Astrocyte (in vitro differentiated cells and primary cell): Measurements from ENCODE around the gene DHX40. TPM values are rescaled to one million over a fixed set of nuclear protein-coding genes. Genes with fewer than 3 reads are reported as not detected.

ENCODE experiments used
- DNase-seq: peaks from one replicate; pipeline ENCODE4 v3.0.0-alpha.2; 2010; ENCODE audit warnings: low read depth
- FAIRE-seq: peaks from 2 replicates; lab custom pipeline; 2011; peaks lifted over from hg19 to GRCh38; lab: Jason Lieb, UNC
- H2AFZ ChIP-seq: 2 replicates; pipeline ENCODE4 v1.6.0; 2012; ENCODE audit warnings: low read depth, low read length, inconsistent platforms
- H3K27ac ChIP-seq: 2 replicates; pipeline ENCODE4 v1.5.1; 2011; ENCODE audit warnings: low read depth, low read length, inconsistent platforms
- H3K27me3 ChIP-seq: 2 replicates; pipeline ENCODE4 v1.6.0; 2011; ENCODE audit warnings: low read length, inconsistent platforms; ENCODE audit not compliant: insufficient read depth
- H3K36me3 ChIP-seq: 2 replicates; pipeline ENCODE4 v1.5.1; 2011; ENCODE audit warnings: low read length, inconsistent platforms; ENCODE audit not compliant: insufficient read depth
- H3K4me1 ChIP-seq: 2 replicates; pipeline ENCODE4 v1.5.1; 2011; ENCODE audit warnings: low read length, inconsistent platforms; ENCODE audit not compliant: insufficient read depth
- H3K4me2 ChIP-seq: 2 replicates; pipeline ENCODE4 v1.6.0; 2012; ENCODE audit warnings: low read length, inconsistent platforms
- H3K4me3 ChIP-seq: 2 replicates; pipeline ENCODE4 v1.5.1; 2011; ENCODE audit warnings: low read depth, mild to moderate bottlenecking, low read length, inconsistent platforms; ENCODE audit not compliant: insufficient read depth
- H3K79me2 ChIP-seq: 2 replicates; pipeline ENCODE4 v1.6.0; 2012; ENCODE audit warnings: mild to moderate bottlenecking, low read length, inconsistent platforms; ENCODE audit not compliant: insufficient read depth
- H3K9ac ChIP-seq: 2 replicates; pipeline ENCODE4 v1.6.0; 2012; ENCODE audit warnings: mild to moderate bottlenecking, low read length, inconsistent platforms
- H3K9me3 ChIP-seq: 2 replicates; pipeline ENCODE4 v1.5.1; 2012; ENCODE audit warnings: low read depth, mild to moderate bottlenecking, low read length, inconsistent platforms; ENCODE audit not compliant: insufficient read depth
- H4K20me1 ChIP-seq: 2 replicates; pipeline ENCODE4 v1.6.0; 2012; ENCODE audit warnings: low read length, inconsistent platforms; ENCODE audit not compliant: insufficient read depth
- H3K27ac Mint-ChIP-seq: one replicate; pipeline ENCODE4 v1.8.0; 2021; ENCODE audit warnings: mild to moderate bottlenecking, mixed read lengths; ENCODE audit not compliant: unreplicated experiment
- H3K27me3 Mint-ChIP-seq: one replicate; pipeline ENCODE4 v1.8.0; 2021; ENCODE audit warnings: low read depth, mixed read lengths; ENCODE audit not compliant: unreplicated experiment
- H3K36me3 Mint-ChIP-seq: one replicate; pipeline ENCODE4 v1.8.0; 2021; ENCODE audit warnings: low read depth, mixed read lengths; ENCODE audit not compliant: unreplicated experiment
- H3K4me1 Mint-ChIP-seq: one replicate; pipeline ENCODE4 v1.8.0; 2021; ENCODE audit warnings: low read depth, mixed read lengths; ENCODE audit not compliant: unreplicated experiment
- H3K4me3 Mint-ChIP-seq: one replicate; pipeline ENCODE4 v1.8.0; 2021; ENCODE audit warnings: mild to moderate bottlenecking, moderate library complexity, mixed read lengths; ENCODE audit not compliant: unreplicated experiment
- H3K9me3 Mint-ChIP-seq: one replicate; pipeline ENCODE4 v1.8.0; 2021; ENCODE audit warnings: mild to moderate bottlenecking, mixed read lengths; ENCODE audit not compliant: unreplicated experiment
- EZH2 ChIP-seq: IDR thresholded peaks from 2 replicates; pipeline ENCODE4 v1.6.1; 2012; ENCODE audit warnings: mild to moderate bottlenecking, low read length, inconsistent platforms; ENCODE audit not compliant: insufficient read depth
- total RNA-seq: library from RNA; stranded (reverse); gene quantifications from 2 replicates; pipeline ENCODE4 v1.2.1, GENCODE V29; 2021
- TF ChIP-seq, protein P1 (sequence below): IDR thresholded peaks from 2 replicates; pipeline ENCODE4 v1.5.1; 2011; ENCODE audit warnings: low read depth, mild to moderate bottlenecking, inconsistent platforms, low read length, moderate library complexity; ENCODE audit not compliant: insufficient read depth

Gene DHX40
- total RNA-seq, 1 donor from 2014 or later = 31.0 TPM

DNA sequence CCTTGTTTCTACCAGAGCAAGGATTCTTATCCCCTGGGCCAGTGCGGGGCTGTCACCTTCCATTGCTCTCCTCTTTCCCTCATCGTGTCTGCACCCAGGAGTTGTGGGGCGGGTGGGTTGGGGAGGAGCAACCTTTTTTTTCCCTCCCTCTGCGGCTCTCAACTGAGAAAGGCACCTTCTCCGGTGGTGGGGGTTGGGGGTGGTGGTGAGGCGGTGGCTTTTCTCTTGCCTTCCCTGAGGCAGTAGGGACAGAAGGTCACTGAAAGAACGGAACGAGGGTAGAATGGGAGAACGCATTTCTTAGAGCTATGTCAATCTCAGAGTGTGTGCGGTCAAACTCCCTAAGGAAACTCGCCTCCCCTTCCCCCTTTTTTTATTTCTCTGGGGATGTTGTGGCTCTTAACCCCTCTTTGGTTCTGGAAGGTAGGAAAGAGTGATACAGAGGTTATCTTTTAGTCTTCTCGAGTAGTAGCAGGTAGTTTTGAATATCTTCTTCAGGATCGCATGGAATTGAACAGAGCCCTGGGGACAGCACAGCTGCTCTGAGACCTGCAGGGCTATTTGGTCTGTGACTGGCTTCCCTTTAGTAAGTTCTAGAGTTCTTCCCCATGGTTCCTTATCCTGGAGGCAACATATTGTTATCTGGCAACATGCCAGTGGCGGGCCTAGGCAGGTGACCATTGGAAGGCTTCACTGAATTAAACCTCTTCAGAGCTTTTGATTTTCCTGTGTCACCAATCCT is 55.3 kb downstream of the DHX40 start:
- FAIRE-seq (no peak), DNase-seq (no peak)
- Mint-ChIP-seq H3K4me1 (peaks cover 30% of the 10 kb centered on the region), H3K27ac (peak overlapping the region; percentile 100), H3K9me3 (no peaks in the 10 kb centered on the region), H3K36me3 (no peaks in the 10 kb centered on the region), H3K4me3 (peak overlapping the region; percentile 97), H3K27me3 (no peaks in the 10 kb centered on the region)
- Histone ChIP-seq H3K4me2 (peak overlapping the region; percentile 90), H3K27me3 (no peaks in the 10 kb centered on the region), H3K9me3 (no peaks in the 10 kb centered on the region), H3K4me1 (peaks cover 25% of the 10 kb centered on the region), H4K20me1 (peaks cover 52% of the 10 kb centered on the region), H3K79me2 (peaks cover 69% of the 10 kb centered on the region), H3K9ac (peak overlapping the region; percentile 99), H3K4me3 (peak overlapping the region; percentile 77), H2AFZ (no peak overlapping the region), H3K27ac (peak overlapping the region; percentile 99), H3K36me3 (no peaks in the 10 kb centered on the region)
- TF ChIP-seq, protein P1, sequence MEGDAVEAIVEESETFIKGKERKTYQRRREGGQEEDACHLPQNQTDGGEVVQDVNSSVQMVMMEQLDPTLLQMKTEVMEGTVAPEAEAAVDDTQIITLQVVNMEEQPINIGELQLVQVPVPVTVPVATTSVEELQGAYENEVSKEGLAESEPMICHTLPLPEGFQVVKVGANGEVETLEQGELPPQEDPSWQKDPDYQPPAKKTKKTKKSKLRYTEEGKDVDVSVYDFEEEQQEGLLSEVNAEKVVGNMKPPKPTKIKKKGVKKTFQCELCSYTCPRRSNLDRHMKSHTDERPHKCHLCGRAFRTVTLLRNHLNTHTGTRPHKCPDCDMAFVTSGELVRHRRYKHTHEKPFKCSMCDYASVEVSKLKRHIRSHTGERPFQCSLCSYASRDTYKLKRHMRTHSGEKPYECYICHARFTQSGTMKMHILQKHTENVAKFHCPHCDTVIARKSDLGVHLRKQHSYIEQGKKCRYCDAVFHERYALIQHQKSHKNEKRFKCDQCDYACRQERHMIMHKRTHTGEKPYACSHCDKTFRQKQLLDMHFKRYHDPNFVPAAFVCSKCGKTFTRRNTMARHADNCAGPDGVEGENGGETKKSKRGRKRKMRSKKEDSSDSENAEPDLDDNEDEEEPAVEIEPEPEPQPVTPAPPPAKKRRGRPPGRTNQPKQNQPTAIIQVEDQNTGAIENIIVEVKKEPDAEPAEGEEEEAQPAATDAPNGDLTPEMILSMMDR = no peak
- TF ChIP-seq EZH2 = no peak

DNA sequence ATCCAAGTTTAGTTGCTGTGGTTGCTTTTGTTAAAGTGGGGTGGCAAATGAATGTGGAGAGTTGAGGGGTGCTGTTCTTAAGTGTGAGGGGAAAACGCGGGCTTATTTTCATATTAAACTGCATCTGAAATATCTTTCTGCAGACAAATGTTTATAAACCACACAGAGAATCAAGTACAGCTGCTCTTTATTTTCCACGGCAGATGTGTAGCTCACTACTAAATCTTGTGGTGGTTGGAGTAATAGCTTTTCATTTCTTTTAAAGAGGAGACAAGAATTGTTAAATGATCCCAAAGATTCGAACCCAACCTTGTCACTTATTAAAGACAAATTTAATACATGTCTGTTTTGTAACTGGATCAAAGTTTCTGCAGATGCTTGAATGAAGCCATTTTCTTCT is 56.4 kb downstream of the DHX40 start:
- FAIRE-seq (no peak), DNase-seq (no peak)
- Histone ChIP-seq H4K20me1 (peaks cover 62% of the 10 kb centered on the region), H3K9ac (peak overlapping the region; percentile 99), H3K4me2 (peak overlapping the region; percentile 90), H3K27me3 (no peaks in the 10 kb centered on the region), H3K79me2 (peaks cover 80% of the 10 kb centered on the region), H2AFZ (no peak overlapping the region), H3K9me3 (no peaks in the 10 kb centered on the region), H3K36me3 (no peaks in the 10 kb centered on the region), H3K4me1 (peaks cover 25% of the 10 kb centered on the region), H3K27ac (no peak overlapping the region), H3K4me3 (peak overlapping the region; percentile 77)
- H3K27me3 Mint-ChIP-seq = no peaks in the 10 kb centered on the region
- H3K36me3 Mint-ChIP-seq = no peaks in the 10 kb centered on the region
- H3K9me3 Mint-ChIP-seq = no peaks in the 10 kb centered on the region
- no peak for TF ChIP-seq EZH2
- TF ChIP-seq, protein P1 = no peak
- peaks cover 35% of the 10 kb centered on the region for H3K4me1 Mint-ChIP-seq
- peak overlapping the region; percentile 75 for H3K27ac Mint-ChIP-seq
- peak overlapping the region; percentile 97 for H3K4me3 Mint-ChIP-seq

DNA sequence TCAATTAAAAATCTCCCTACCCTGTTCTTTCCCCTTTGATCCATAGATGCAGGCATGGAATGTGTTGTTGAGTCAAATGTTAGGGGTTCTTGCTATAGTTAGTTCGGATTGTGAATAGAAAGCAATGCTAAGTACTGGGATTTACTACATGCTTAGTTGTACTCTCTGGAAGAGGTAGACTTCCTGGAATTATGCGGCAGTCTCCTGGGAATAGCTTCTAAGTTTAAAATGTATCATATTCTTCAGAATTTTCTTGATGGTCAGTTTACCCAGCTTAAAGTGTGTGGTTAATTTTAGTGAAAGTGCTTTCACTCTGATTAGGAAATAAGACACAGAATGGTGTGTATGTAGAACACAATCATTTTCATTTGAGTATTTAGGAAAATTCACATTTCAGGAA is 57.7 kb downstream of the DHX40 start:
- Mint-ChIP-seq H3K27me3 (no peaks in the 10 kb centered on the region), H3K4me3 (peak overlapping the region; percentile 97), H3K9me3 (no peaks in the 10 kb centered on the region), H3K36me3 (no peaks in the 10 kb centered on the region), H3K27ac (peak overlapping the region; percentile 23), H3K4me1 (peaks cover 28% of the 10 kb centered on the region)
- Histone ChIP-seq H3K4me1 (peaks cover 22% of the 10 kb centered on the region), H4K20me1 (peaks cover 76% of the 10 kb centered on the region), H3K9me3 (no peaks in the 10 kb centered on the region), H3K4me3 (peak overlapping the region; percentile 77), H3K4me2 (peak overlapping the region; percentile 90), H3K27ac (no peak overlapping the region), H3K9ac (peak overlapping the region; percentile 8), H3K27me3 (no peaks in the 10 kb centered on the region), H3K79me2 (peaks cover 93% of the 10 kb centered on the region), H3K36me3 (no peaks in the 10 kb centered on the region), H2AFZ (no peak overlapping the region)
- DNase-seq = no peak
- no peak for FAIRE-seq
- TF ChIP-seq EZH2 = no peak
- TF ChIP-seq, protein P1 = no peak
